ENCODE measurements around the gene PLOD1.

The PLOD1 gene

GRCh38 chr1:11979851-11980675 is 45.5 kb downstream of the PLOD1 start, which contains the start of gene MFN2:
Gene MFN2 (plus strand): TSS chr1:11980444. CDS start chr1:11989169, 8,725 bp downstream.
- peak; percentile 93 to 94 for DNase-seq

GRCh38 chr1:11980676-11980972 is 46.1 kb downstream of the PLOD1 start:
- DNase-seq = no peak

- no peak for DNase-seq
Measured at GRCh38 chr1:11981378-11982009, 47.0 kb downstream of the PLOD1 start.

- DNase-seq = no peak
Measured at GRCh38 chr1:11982010-11982392, 47.5 kb downstream of the PLOD1 start.

GRCh38 chr1:11984121-11984520 is 49.6 kb downstream of the PLOD1 start:
- DNase-seq = no peak

- no peak for DNase-seq
Measured at GRCh38 chr1:11984576-11984975, 50.1 kb downstream of the PLOD1 start.

GRCh38 chr1:11985171-11985570 is 50.7 kb downstream of the PLOD1 start:
- no peak for DNase-seq

- no peak for DNase-seq
Measured at GRCh38 chr1:11985851-11986250, 51.3 kb downstream of the PLOD1 start.

GRCh38 chr1:11989669-11990068 is 55.2 kb downstream of the PLOD1 start:
- DNase-seq = no peak

- DNase-seq = no peak
Measured at GRCh38 chr1:11990303-11991032, 56.0 kb downstream of the PLOD1 start.

- DNase-seq = no peak
Measured at GRCh38 chr1:11991969-11992676, 57.6 kb downstream of the PLOD1 start.

GRCh38 chr1:11997081-11997850 is 62.7 kb downstream of the PLOD1 start:
- DNase-seq = no peak

- no peak for DNase-seq
Measured at GRCh38 chr1:11998636-11999035, 64.1 kb downstream of the PLOD1 start.

GRCh38 chr1:11999236-11999635 is 64.7 kb downstream of the PLOD1 start:
- no peak for DNase-seq

- peak; percentile 60 to 61 for DNase-seq
Measured at GRCh38 chr1:12001249-12001917, 66.9 kb downstream of the PLOD1 start.

- DNase-seq = no peak
Measured at GRCh38 chr1:12001996-12002493, 67.5 kb downstream of the PLOD1 start.

GRCh38 chr1:12003762-12004161 is 69.2 kb downstream of the PLOD1 start:
- DNase-seq = no peak

GRCh38 chr1:12005488-12006166 is 71.1 kb downstream of the PLOD1 start:
- DNase-seq = no peak

- DNase-seq = no peak
Measured at GRCh38 chr1:12006167-12006921, 71.8 kb downstream of the PLOD1 start.

GRCh38 chr1:12007204-12007603 is 72.7 kb downstream of the PLOD1 start:
- no peak for DNase-seq

Data from stimulated activated CD4-positive, alpha-beta T cell treated with anti-CD3 and anti-CD28 coated beads, Interleukin-2, amount 100 ng/mL, for 24 hours (primary cell).